ENCODE results near the gene SNAP91.

The SNAP91 gene

DNA sequence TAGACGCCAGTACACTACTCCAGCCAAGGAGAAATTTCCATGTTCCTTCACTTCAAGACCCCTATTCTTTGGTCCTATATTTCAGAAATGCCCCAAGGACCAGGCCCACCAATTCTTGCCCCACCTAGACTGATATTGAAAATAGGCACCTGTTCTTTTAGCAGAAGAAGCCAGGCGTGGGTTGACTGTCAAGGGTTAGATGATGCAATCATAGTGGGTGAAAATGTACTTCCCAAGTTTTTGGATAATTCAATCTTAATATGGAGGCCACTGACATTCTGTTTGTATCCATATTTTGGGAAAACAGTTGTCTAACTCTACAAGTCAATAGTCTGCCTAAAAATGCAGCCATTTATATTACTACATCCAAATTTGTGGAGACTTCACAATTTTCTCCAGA is 21.0 kb upstream of the SNAP91 start:
- H3K9ac ChIP-seq (ENCODE audit: low read length), result no peak overlapping the region
- H3K4me1 ChIP-seq (ENCODE audit: low read length), result no peaks in the 10 kb centered on the region
- no peaks in the 10 kb centered on the region for H3K36me3 ChIP-seq (replicated peaks; ENCODE audit: insufficient read depth, low read length)
- H3K9me2 ChIP-seq (replicated peaks; ENCODE audit: insufficient read depth, low read length), result no peaks in the 10 kb centered on the region
- TF ChIP-seq EZH2 (optimal IDR thresholded peaks at IDR 0.05; ENCODE audit: low read depth, low read length), result no peak
- TF ChIP-seq, protein P1, sequence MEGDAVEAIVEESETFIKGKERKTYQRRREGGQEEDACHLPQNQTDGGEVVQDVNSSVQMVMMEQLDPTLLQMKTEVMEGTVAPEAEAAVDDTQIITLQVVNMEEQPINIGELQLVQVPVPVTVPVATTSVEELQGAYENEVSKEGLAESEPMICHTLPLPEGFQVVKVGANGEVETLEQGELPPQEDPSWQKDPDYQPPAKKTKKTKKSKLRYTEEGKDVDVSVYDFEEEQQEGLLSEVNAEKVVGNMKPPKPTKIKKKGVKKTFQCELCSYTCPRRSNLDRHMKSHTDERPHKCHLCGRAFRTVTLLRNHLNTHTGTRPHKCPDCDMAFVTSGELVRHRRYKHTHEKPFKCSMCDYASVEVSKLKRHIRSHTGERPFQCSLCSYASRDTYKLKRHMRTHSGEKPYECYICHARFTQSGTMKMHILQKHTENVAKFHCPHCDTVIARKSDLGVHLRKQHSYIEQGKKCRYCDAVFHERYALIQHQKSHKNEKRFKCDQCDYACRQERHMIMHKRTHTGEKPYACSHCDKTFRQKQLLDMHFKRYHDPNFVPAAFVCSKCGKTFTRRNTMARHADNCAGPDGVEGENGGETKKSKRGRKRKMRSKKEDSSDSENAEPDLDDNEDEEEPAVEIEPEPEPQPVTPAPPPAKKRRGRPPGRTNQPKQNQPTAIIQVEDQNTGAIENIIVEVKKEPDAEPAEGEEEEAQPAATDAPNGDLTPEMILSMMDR (IDR thresholded peaks at IDR 0.05; ENCODE audit: low read length), result no peak
- TF ChIP-seq EZH2phosphoT487 (IDR thresholded peaks at IDR 0.05; ENCODE audit: low read length), result no peak
- H3K79me2 ChIP-seq (ENCODE audit: low read length), result no peaks in the 10 kb centered on the region
- no peaks in the 10 kb centered on the region for H3F3A ChIP-seq (ENCODE audit: insufficient read depth, low read length)
- no peak for DNase-seq
- H3K9me3 ChIP-seq (replicated peaks; ENCODE audit: insufficient read depth, low read length), result no peaks in the 10 kb centered on the region
- H3K27ac ChIP-seq (ENCODE audit: low read length), result no peak overlapping the region
- H3K4me3 ChIP-seq (ENCODE audit: low read length), result no peak overlapping the region
- H3K4me2 ChIP-seq (ENCODE audit: low read depth, low read length), result no peak overlapping the region
- H4K20me1 ChIP-seq (ENCODE audit: insufficient read depth, low read length), result no peaks in the 10 kb centered on the region
- no peaks in the 10 kb centered on the region for H3K27me3 ChIP-seq (replicated peaks; ENCODE audit: insufficient read depth, low read length)
- no peak overlapping the region for H2AFZ ChIP-seq (ENCODE audit: low read length)

DNA sequence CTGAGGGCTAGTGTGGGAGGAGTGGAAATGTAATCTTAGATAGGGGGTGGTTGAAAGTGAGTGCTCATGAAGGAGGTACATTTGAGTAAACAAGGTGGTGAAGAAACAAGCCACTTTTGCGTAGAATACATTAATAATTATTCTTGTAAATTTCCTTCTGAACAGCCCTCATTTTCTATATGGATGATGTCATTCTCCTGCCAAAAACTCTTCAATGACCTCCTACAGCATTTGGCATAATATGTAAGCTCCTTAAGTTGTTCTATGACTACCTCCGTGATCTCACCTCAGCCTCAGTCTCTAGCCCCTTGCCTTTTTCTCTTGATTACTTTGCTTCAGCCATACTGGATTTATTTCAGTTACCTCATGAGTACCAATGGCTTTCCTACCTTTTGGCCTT is 14.0 kb upstream of the SNAP91 start:
- no peaks in the 10 kb centered on the region for H4K20me1 ChIP-seq (ENCODE audit: insufficient read depth, low read length)
- TF ChIP-seq, protein P1 (IDR thresholded peaks at IDR 0.05; ENCODE audit: low read length), result no peak
- TF ChIP-seq EZH2 (optimal IDR thresholded peaks at IDR 0.05; ENCODE audit: low read depth, low read length) (no peak), EZH2phosphoT487 (IDR thresholded peaks at IDR 0.05; ENCODE audit: low read length) (no peak)
- no peaks in the 10 kb centered on the region for H3K79me2 ChIP-seq (ENCODE audit: low read length)
- H3K9me2 ChIP-seq (replicated peaks; ENCODE audit: insufficient read depth, low read length), result no peaks in the 10 kb centered on the region
- H3K4me2 ChIP-seq (ENCODE audit: low read depth, low read length), result no peak overlapping the region
- H3K27ac ChIP-seq (ENCODE audit: low read length), result no peak overlapping the region
- no peaks in the 10 kb centered on the region for H3K4me1 ChIP-seq (ENCODE audit: low read length)
- H2AFZ ChIP-seq (ENCODE audit: low read length), result no peak overlapping the region
- H3K9ac ChIP-seq (ENCODE audit: low read length), result no peak overlapping the region
- no peaks in the 10 kb centered on the region for H3K27me3 ChIP-seq (replicated peaks; ENCODE audit: insufficient read depth, low read length)
- H3K36me3 ChIP-seq (replicated peaks; ENCODE audit: insufficient read depth, low read length), result no peaks in the 10 kb centered on the region
- H3K9me3 ChIP-seq (replicated peaks; ENCODE audit: insufficient read depth, low read length), result no peaks in the 10 kb centered on the region
- H3K4me3 ChIP-seq (ENCODE audit: low read length), result no peak overlapping the region
- no peaks in the 10 kb centered on the region for H3F3A ChIP-seq (ENCODE audit: insufficient read depth, low read length)
- no peak for DNase-seq

DNA sequence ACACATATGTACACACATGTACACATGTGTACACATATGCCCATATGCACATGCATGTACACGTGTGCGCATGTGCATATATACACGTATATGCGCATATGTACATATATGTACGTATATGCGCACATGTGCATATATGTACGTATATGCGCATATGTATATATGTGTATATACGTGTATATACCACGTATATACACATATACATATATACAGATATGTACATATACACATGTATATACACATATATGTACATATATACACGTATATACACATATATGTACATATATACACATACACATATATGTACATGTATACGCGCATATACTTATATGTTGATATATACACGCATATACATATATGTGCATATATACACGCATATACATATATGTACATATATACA is 8.9 kb upstream of the SNAP91 start:
- Histone ChIP-seq H3K9me2 (replicated peaks; ENCODE audit: insufficient read depth, low read length) (no peaks in the 10 kb centered on the region), H2AFZ (ENCODE audit: low read length) (no peak overlapping the region), H3K4me1 (ENCODE audit: low read length) (no peaks in the 10 kb centered on the region), H3K27ac (ENCODE audit: low read length) (no peak overlapping the region), H4K20me1 (ENCODE audit: insufficient read depth, low read length) (no peaks in the 10 kb centered on the region), H3K36me3 (replicated peaks; ENCODE audit: insufficient read depth, low read length) (no peaks in the 10 kb centered on the region), H3K9me3 (replicated peaks; ENCODE audit: insufficient read depth, low read length) (no peaks in the 10 kb centered on the region), H3F3A (ENCODE audit: insufficient read depth, low read length) (no peaks in the 10 kb centered on the region), H3K79me2 (ENCODE audit: low read length) (no peaks in the 10 kb centered on the region), H3K9ac (ENCODE audit: low read length) (no peak overlapping the region), H3K27me3 (replicated peaks; ENCODE audit: insufficient read depth, low read length) (no peaks in the 10 kb centered on the region), H3K4me3 (ENCODE audit: low read length) (no peak overlapping the region), H3K4me2 (ENCODE audit: low read depth, low read length) (no peak overlapping the region)
- DNase-seq, result no peak
- TF ChIP-seq EZH2 (optimal IDR thresholded peaks at IDR 0.05; ENCODE audit: low read depth, low read length) (no peak), EZH2phosphoT487 (IDR thresholded peaks at IDR 0.05; ENCODE audit: low read length) (no peak)
- TF ChIP-seq, protein P1 (IDR thresholded peaks at IDR 0.05; ENCODE audit: low read length), result no peak

All from MM.1S (cell line).